A549 (cell line): ENCODE measurements around the gene SORCS1. TPM values are rescaled to one million over a fixed set of nuclear protein-coding genes. Genes with fewer than 3 reads are reported as not detected.

Experiments used
- ATAC-seq, 2 experiments: fragments of 200-7000 bp in 1 of 2; fragments of >200 bp in 1 of 2; cut with Nextera tagmentation in 1 of 2; cut with Tn5 transposase in 1 of 2; 3 replicates each; pipeline versions ENCODE4 v1.8.0 to v1.9.1; 2018 to 2020; ENCODE audit warnings: mild to moderate bottlenecking in 1 of 2, moderate library complexity in 1 of 2
- CTCF ChIA-PET: fragments of 300-600 bp; sonication (Branson Sonifier 250); formaldehyde crosslinking; extraction: SDS; loops from one replicate; lab custom pipeline; 2021; ENCODE audit warnings: antibody characterized with exemption, inconsistent platforms; lab: Yijun Ruan, JAX
- POLR2A ChIA-PET: fragments of 350-600 bp; formaldehyde crosslinking; extraction: SDS; loops from one replicate; lab custom pipeline; 2021; ENCODE audit warnings: antibody characterized with exemption, inconsistent platforms; lab: Yijun Ruan, JAX
- DNase-seq, 2 experiments: peaks; one replicate each; pipeline versions ENCODE4 v3.0.0 to v3.0.0-alpha.2; 2011 to 2016; ENCODE audit warnings: low read depth in 1 of 2, low spot score in 1 of 2
- FAIRE-seq: peaks from 2 replicates; lab custom pipeline; 2011; peaks lifted over from hg19 to GRCh38; lab: Jason Lieb, UNC
- H3K27ac ChIP-seq, 2 experiments: fragments of >200 bp; sonication (Bioruptor Twin); formaldehyde crosslinking; 3 replicates each; pipeline ENCODE4 v1.5.1; 2016 to 2017
- H3K4me1 ChIP-seq: fragments of >200 bp; sonication (Bioruptor Twin); formaldehyde crosslinking; 3 replicates; pipeline ENCODE4 v1.6.1; 2016
- H3K4me2 ChIP-seq: fragments of >200 bp; sonication (Bioruptor Twin); formaldehyde crosslinking; 3 replicates; pipeline ENCODE4 v1.6.1; 2016
- H3K4me3 ChIP-seq: fragments of >200 bp; sonication (Bioruptor Twin); formaldehyde crosslinking; 3 replicates; pipeline ENCODE4 v1.5.1; 2016
- H3K9me3 ChIP-seq: fragments of >200 bp; sonication (Bioruptor Twin); formaldehyde crosslinking; 3 replicates; pipeline ENCODE4 v1.6.1; 2016
- BHLHE40 ChIP-seq: IDR thresholded peaks from 2 replicates; pipeline ENCODE4 v1.6.1; 2012; ENCODE audit warnings: low read depth, low read length, inconsistent platforms
- CBX8 ChIP-seq: fragments of 200-600 bp; sonication (generic); IDR thresholded peaks from 2 replicates; pipeline ENCODE4 v1.6.1; 2016
- CHD4 ChIP-seq: fragments of 200-600 bp; sonication (generic); IDR thresholded peaks from 2 replicates; pipeline ENCODE4 v1.6.1; 2016; ENCODE audit warnings: antibody characterized with exemption, mild to moderate bottlenecking, borderline replicate concordance
- FOSB ChIP-seq: fragments of 250-450 bp; sonication (Bioruptor Pico); IDR thresholded peaks from 2 replicates; pipeline ENCODE4 v1.5.0; 2020; ENCODE audit warnings: mild to moderate bottlenecking, moderate library complexity
- FOXS1 ChIP-seq: fragments of 250-450 bp; sonication (Bioruptor Pico); IDR thresholded peaks from 2 replicates; pipeline ENCODE4 v1.5.0; 2020; ENCODE audit warnings: mild to moderate bottlenecking, moderate library complexity
- HDAC2 ChIP-seq: fragments of 200-600 bp; sonication (generic); IDR thresholded peaks from 2 replicates; pipeline ENCODE4 v1.6.1; 2016
- HOXA7 ChIP-seq: fragments of 250-450 bp; sonication (Bioruptor Pico); IDR thresholded peaks from 2 replicates; pipeline ENCODE4 v1.5.0; 2020; ENCODE audit warnings: mild to moderate bottlenecking, moderate library complexity
- HOXB13 ChIP-seq: fragments of 250-450 bp; sonication (Bioruptor Pico); IDR thresholded peaks from 2 replicates; pipeline ENCODE4 v1.5.0; 2020; ENCODE audit warnings: low read depth, mild to moderate bottlenecking, moderate library complexity
- JUN ChIP-seq, 2 experiments: fragments of >200 bp; sonication (Bioruptor Twin); formaldehyde crosslinking; IDR thresholded peaks; 2 replicates in 1 of 2; 3 replicates in 1 of 2; pipeline ENCODE4 v1.6.1; 2016 to 2017
- JUNB ChIP-seq: fragments of >200 bp; sonication (Bioruptor Twin); formaldehyde crosslinking; IDR thresholded peaks from 2 replicates; pipeline ENCODE4 v1.6.1; 2016
- KDM1A ChIP-seq: fragments of 200-600 bp; sonication (generic); IDR thresholded peaks from 2 replicates; pipeline ENCODE4 v1.6.1; 2016; ENCODE audit warnings: low read depth, mild to moderate bottlenecking
- KDM5A ChIP-seq: fragments of 200-600 bp; sonication (generic); IDR thresholded peaks from 2 replicates; pipeline ENCODE4 v1.6.1; 2016; ENCODE audit warnings: antibody characterized with exemption, mild to moderate bottlenecking
- MAFK ChIP-seq: fragments of 450-650 bp; IDR thresholded peaks from 2 replicates; pipeline ENCODE4 v1.6.1; 2014; ENCODE audit not compliant: partially characterized antibody
- NR3C1 ChIP-seq: fragments of >200 bp; sonication (Bioruptor Twin); formaldehyde crosslinking; IDR thresholded peaks from 3 replicates; pipeline ENCODE4 v1.6.1; 2017
- POLR2A ChIP-seq: IDR thresholded peaks from 2 replicates; pipeline ENCODE4 v1.6.1; 2012; ENCODE audit warnings: mild to moderate bottlenecking, low read length
- POLR2AphosphoS2 ChIP-seq: conservative IDR thresholded peaks from 2 replicates; pipeline ENCODE4 v1.6.1; 2012; ENCODE audit warnings: low read length, improper control_type of control experiment, inconsistent platforms
- RCOR1 ChIP-seq: fragments of 150-350 bp; IDR thresholded peaks from 2 replicates; pipeline ENCODE4 v1.6.1; 2014; ENCODE audit warnings: antibody characterized with exemption, low read length, low read depth
- RFX5 ChIP-seq: fragments of 450-650 bp; IDR thresholded peaks from 2 replicates; pipeline ENCODE4 v1.7.1; 2014; ENCODE audit warnings: antibody characterized with exemption, mild to moderate bottlenecking, moderate library complexity
- SREBF2 ChIP-seq: fragments of 450-650 bp; IDR thresholded peaks from 2 replicates; pipeline ENCODE4 v1.6.1; 2014; ENCODE audit warnings: mild to moderate bottlenecking, moderate library complexity
- TP53 ChIP-seq: fragments of 250-450 bp; sonication (Bioruptor Pico); IDR thresholded peaks from 2 replicates; pipeline ENCODE4 v1.5.0; 2021; ENCODE audit warnings: mild to moderate bottlenecking, moderate library complexity
- ZFP36 ChIP-seq: fragments of 450-650 bp; IDR thresholded peaks from 2 replicates; pipeline ENCODE4 v1.6.1; 2014; ENCODE audit warnings: borderline replicate concordance; ENCODE audit not compliant: partially characterized antibody
- whole genome bisulfite sequencing: methylation state at CpG from one replicate; pipeline ENCODE4 v1.1.6; 2017; ENCODE audit errors: missing lambda C conversion rate; 5-methylcytosine and 5-hydroxymethylcytosine counted together
- polyA plus RNA-seq, 4 experiments: library from polyadenylated mRNA; depleted of rRNA in 3 of 4; stranded (reverse); fragments of >200 nt; fragmentation: RNase III in 1 of 4; extraction: RNeasy Plus Mini Kit Qiagen cat#74134 plus additional on column Dnase treatment in 1 of 4; gene quantifications; 2 replicates in 3 of 4; 3 replicates in 1 of 4; pipeline ENCODE4 v1.2.3, GENCODE V29; 2011 to 2017
- TF ChIP-seq, protein P1 (sequence below): fragments of 450-650 bp; IDR thresholded peaks from 2 replicates; pipeline ENCODE4 v1.6.1; 2014; ENCODE audit warnings: antibody characterized with exemption
- TF ChIP-seq, protein P2 (sequence below): fragments of >200 bp; sonication (Bioruptor Twin); formaldehyde crosslinking; IDR thresholded peaks from 3 replicates; pipeline ENCODE4 v1.6.1; 2016
- TF ChIP-seq, protein P3 (sequence below): IDR thresholded peaks from 2 replicates; pipeline ENCODE4 v1.6.1; 2012
- TF ChIP-seq, protein P4 (sequence below): fragments of >200 bp; sonication (Bioruptor Twin); formaldehyde crosslinking; IDR thresholded peaks from 3 replicates; pipeline ENCODE4 v1.5.1; 2016
- TF ChIP-seq, protein P5 (sequence below): fragments of 200-600 bp; sonication (generic); IDR thresholded peaks from 2 replicates; pipeline ENCODE4 v1.6.1; 2016; ENCODE audit warnings: antibody characterized with exemption, mild to moderate bottlenecking, moderate library complexity

SORCS1 gene
- polyA plus RNA-seq, 2 of the 4 experiments (the other 2 are of a cell fraction) = not detected

DNA sequence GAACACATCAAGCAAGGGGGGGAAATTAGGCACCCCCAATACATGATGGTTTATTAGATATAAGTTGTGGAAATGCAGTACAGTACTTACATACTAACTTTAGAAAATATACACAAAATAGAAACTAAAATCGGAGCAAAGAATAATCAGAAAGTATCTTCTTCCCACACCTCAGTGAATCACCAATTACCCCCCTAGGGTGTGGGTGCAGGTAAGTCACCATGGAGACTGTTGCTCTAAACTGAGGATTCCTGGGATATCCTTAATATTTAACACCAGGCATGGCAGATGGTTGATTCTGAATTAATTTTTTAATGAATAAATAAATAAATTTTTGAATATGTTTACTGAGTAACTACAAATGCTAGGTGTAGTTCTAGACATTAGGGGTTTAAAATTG, 424.4 kb downstream of the SORCS1 start:
- POLR2A ChIA-PET = no interaction called here
- H3K4me1 ChIP-seq = no peaks in the 10 kb centered on the region
- no peak overlapping the region for H3K4me2 ChIP-seq
- FAIRE-seq (no peak), ATAC-seq (no peak), DNase-seq (no peak)
- no peak overlapping the region for H3K27ac ChIP-seq
- no peak for TF ChIP-seq MAFK
- no peak for TF ChIP-seq JUN (IDR thresholded peaks at IDR 0.05)
- no peak for TF ChIP-seq KDM5A
- no peak for TF ChIP-seq BHLHE40
- TF ChIP-seq FOXS1 (CRISPR knock-in tag) = no peak
- TF ChIP-seq NR3C1 = no peak
- TF ChIP-seq, protein P1, sequence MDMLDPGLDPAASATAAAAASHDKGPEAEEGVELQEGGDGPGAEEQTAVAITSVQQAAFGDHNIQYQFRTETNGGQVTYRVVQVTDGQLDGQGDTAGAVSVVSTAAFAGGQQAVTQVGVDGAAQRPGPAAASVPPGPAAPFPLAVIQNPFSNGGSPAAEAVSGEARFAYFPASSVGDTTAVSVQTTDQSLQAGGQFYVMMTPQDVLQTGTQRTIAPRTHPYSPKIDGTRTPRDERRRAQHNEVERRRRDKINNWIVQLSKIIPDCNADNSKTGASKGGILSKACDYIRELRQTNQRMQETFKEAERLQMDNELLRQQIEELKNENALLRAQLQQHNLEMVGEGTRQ = no peak
- TF ChIP-seq POLR2AphosphoS2 = no peak
- no peak for TF ChIP-seq TP53 (CRISPR knock-in tag)
- TF ChIP-seq HOXA7 (CRISPR knock-in tag) = no peak
- TF ChIP-seq KDM1A = no peak
- no peak for TF ChIP-seq ZFP36
- no peak for TF ChIP-seq FOSB (CRISPR knock-in tag)
- TF ChIP-seq POLR2A = no peak
- TF ChIP-seq RFX5 = no peak
- no peak for TF ChIP-seq HDAC2
- CTCF ChIA-PET = no interaction called here
- 4% methylated on average over 1 of the region's 1 CpG for WGBS
- H3K4me3 ChIP-seq = no peak overlapping the region
- H3K9me3 ChIP-seq = no peaks in the 10 kb centered on the region

DNA sequence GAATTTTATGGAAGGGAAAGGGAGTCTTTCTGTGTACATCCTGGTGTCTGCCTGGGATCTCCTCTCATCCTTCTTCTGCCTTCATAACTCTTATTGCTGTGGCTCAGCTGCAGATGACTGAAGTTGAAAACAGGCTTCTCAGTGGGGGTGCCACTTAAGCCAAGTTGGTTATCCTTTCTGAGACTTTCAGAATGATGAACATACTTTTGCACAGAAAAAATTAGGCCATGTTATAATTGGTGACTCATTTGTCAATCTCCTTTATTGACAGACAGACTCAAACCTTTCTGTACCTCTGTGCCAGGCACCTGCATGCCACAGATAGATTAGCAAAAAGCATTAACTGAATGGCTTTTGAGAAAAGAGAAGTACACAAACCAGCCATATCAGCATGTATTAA, 430.3 kb downstream of the SORCS1 start:
- H3K4me1 ChIP-seq = no peaks in the 10 kb centered on the region
- H3K27ac ChIP-seq = no peak overlapping the region
- no peak for FAIRE-seq
- DNase-seq = no peak
- no peaks in the 10 kb centered on the region for H3K9me3 ChIP-seq
- ChIA-PET CTCF (no interaction called here), POLR2A (no interaction called here)
- H3K4me2 ChIP-seq = no peak overlapping the region
- no peak for ATAC-seq
- TF ChIP-seq CHD4 (no peak), SREBF2 (no peak), TP53 (CRISPR knock-in tag) (no peak), RCOR1 (no peak), BHLHE40 (no peak), KDM5A (no peak), HOXB13 (CRISPR knock-in tag) (no peak), JUNB (no peak), CBX8 (no peak)
- TF ChIP-seq, protein P2, sequence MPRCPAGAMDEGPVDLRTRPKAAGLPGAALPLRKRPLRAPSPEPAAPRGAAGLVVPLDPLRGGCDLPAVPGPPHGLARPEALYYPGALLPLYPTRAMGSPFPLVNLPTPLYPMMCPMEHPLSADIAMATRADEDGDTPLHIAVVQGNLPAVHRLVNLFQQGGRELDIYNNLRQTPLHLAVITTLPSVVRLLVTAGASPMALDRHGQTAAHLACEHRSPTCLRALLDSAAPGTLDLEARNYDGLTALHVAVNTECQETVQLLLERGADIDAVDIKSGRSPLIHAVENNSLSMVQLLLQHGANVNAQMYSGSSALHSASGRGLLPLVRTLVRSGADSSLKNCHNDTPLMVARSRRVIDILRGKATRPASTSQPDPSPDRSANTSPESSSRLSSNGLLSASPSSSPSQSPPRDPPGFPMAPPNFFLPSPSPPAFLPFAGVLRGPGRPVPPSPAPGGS = no peak
- TF ChIP-seq, protein P3, sequence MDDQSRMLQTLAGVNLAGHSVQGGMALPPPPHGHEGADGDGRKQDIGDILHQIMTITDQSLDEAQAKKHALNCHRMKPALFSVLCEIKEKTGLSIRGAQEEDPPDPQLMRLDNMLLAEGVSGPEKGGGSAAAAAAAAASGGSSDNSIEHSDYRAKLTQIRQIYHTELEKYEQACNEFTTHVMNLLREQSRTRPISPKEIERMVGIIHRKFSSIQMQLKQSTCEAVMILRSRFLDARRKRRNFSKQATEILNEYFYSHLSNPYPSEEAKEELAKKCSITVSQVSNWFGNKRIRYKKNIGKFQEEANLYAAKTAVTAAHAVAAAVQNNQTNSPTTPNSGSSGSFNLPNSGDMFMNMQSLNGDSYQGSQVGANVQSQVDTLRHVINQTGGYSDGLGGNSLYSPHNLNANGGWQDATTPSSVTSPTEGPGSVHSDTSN = no peak
- TF ChIP-seq, protein P4, sequence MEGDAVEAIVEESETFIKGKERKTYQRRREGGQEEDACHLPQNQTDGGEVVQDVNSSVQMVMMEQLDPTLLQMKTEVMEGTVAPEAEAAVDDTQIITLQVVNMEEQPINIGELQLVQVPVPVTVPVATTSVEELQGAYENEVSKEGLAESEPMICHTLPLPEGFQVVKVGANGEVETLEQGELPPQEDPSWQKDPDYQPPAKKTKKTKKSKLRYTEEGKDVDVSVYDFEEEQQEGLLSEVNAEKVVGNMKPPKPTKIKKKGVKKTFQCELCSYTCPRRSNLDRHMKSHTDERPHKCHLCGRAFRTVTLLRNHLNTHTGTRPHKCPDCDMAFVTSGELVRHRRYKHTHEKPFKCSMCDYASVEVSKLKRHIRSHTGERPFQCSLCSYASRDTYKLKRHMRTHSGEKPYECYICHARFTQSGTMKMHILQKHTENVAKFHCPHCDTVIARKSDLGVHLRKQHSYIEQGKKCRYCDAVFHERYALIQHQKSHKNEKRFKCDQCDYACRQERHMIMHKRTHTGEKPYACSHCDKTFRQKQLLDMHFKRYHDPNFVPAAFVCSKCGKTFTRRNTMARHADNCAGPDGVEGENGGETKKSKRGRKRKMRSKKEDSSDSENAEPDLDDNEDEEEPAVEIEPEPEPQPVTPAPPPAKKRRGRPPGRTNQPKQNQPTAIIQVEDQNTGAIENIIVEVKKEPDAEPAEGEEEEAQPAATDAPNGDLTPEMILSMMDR = no peak
- TF ChIP-seq, protein P5, sequence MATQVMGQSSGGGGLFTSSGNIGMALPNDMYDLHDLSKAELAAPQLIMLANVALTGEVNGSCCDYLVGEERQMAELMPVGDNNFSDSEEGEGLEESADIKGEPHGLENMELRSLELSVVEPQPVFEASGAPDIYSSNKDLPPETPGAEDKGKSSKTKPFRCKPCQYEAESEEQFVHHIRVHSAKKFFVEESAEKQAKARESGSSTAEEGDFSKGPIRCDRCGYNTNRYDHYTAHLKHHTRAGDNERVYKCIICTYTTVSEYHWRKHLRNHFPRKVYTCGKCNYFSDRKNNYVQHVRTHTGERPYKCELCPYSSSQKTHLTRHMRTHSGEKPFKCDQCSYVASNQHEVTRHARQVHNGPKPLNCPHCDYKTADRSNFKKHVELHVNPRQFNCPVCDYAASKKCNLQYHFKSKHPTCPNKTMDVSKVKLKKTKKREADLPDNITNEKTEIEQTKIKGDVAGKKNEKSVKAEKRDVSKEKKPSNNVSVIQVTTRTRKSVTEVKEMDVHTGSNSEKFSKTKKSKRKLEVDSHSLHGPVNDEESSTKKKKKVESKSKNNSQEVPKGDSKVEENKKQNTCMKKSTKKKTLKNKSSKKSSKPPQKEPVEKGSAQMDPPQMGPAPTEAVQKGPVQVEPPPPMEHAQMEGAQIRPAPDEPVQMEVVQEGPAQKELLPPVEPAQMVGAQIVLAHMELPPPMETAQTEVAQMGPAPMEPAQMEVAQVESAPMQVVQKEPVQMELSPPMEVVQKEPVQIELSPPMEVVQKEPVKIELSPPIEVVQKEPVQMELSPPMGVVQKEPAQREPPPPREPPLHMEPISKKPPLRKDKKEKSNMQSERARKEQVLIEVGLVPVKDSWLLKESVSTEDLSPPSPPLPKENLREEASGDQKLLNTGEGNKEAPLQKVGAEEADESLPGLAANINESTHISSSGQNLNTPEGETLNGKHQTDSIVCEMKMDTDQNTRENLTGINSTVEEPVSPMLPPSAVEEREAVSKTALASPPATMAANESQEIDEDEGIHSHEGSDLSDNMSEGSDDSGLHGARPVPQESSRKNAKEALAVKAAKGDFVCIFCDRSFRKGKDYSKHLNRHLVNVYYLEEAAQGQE = no peak
- H3K4me3 ChIP-seq = no peak overlapping the region
